HepG2 (cell line): ENCODE measurements around the gene C10orf53. TPM values are rescaled to one million over a fixed set of nuclear protein-coding genes. Genes with fewer than 3 reads are reported as not detected.

ENCODE experiments used
- ATAC-seq: fragments of 200-7000 bp; cut with Tn5 transposase; 3 replicates; pipeline ENCODE4 v1.9.1; 2020; ENCODE audit warnings: mild to moderate bottlenecking, moderate library complexity
- BruUV-seq: library from RNA; stranded (reverse); fragments of 400-500 nt; replicated peaks from 2 replicates; lab custom pipeline; 2021; lab: Mats Ljungman, UMichigan
- CTCF ChIA-PET: fragments of 300-600 bp; formaldehyde crosslinking; extraction: SDS; loops from one replicate; lab custom pipeline; 2021; ENCODE audit warnings: low total read pairs, inconsistent platforms, low intra/inter-chr PET ratio; lab: Yijun Ruan, JAX
- POLR2A ChIA-PET: fragments of 350-600 bp; sonication (Branson Sonifier 250); formaldehyde crosslinking; loops from one replicate; lab custom pipeline; 2020; ENCODE audit warnings: antibody characterized with exemption, inconsistent platforms; lab: Yijun Ruan, JAX
- DNase-seq: peaks from one replicate; pipeline ENCODE4 v3.0.0-alpha.2; 2015; ENCODE audit warnings: low spot score
- FAIRE-seq: peaks from 3 replicates; lab custom pipeline; 2011; peaks lifted over from hg19 to GRCh38; lab: Jason Lieb, UNC
- H2AFZ ChIP-seq: one replicate; pipeline ENCODE4 v1.6.1; 2011; ENCODE audit warnings: low read length, inconsistent platforms
- H3K27ac ChIP-seq: fragments of 300-600 bp; 3 replicates; pipeline ENCODE4 v1.8.0; 2011; ENCODE audit warnings: mixed run types, mild to moderate bottlenecking, mixed read lengths, low read length, inconsistent platforms; ENCODE audit not compliant: insufficient read depth; ENCODE audit errors: extremely low read length
- H3K27me3 ChIP-seq, 2 experiments: fragments of 200-600 bp in 1 of 2; 2 replicates in 1 of 2; 3 replicates in 1 of 2; pipeline versions ENCODE4 v1.6.0 to v1.8.0; 2011; ENCODE audit warnings: low read length in 2 of 2, mild to moderate bottlenecking in 2 of 2, moderate library complexity in 2 of 2, inconsistent platforms in 1 of 2; ENCODE audit not compliant: insufficient read depth in 2 of 2, control insufficient read depth in 1 of 2
- H3K36me3 ChIP-seq, 2 experiments: fragments of 200-600 bp in 1 of 2; replicated peaks in 1 of 2; 2 replicates in 1 of 2; 3 replicates in 1 of 2; pipeline versions ENCODE4 v1.5.1 to v1.8.0; 2011; ENCODE audit warnings: low read length in 2 of 2, inconsistent platforms in 1 of 2; ENCODE audit not compliant: insufficient read depth in 2 of 2, control insufficient read depth in 1 of 2
- H3K4me1 ChIP-seq: 2 replicates; pipeline ENCODE4 v1.5.1; 2012; ENCODE audit warnings: low read length, inconsistent platforms; ENCODE audit not compliant: insufficient read depth
- H3K4me2 ChIP-seq: 2 replicates; pipeline ENCODE4 v1.6.0; 2011; ENCODE audit warnings: low read depth, low read length, inconsistent platforms
- H3K4me3 ChIP-seq, 3 experiments: fragments of 200-600 bp in 1 of 3; sonication (generic), shearing (Covaris generic) in 1 of 3; replicated peaks in 1 of 3; 2 replicates each; pipeline ENCODE4 v1.5.1; 2011 to 2016; ENCODE audit warnings: low read length in 3 of 3, inconsistent platforms in 2 of 3, low read depth in 2 of 3, mild to moderate bottlenecking in 2 of 3, control low read depth in 1 of 3, mixed read lengths in 1 of 3; ENCODE audit not compliant: insufficient read depth in 1 of 3
- H3K79me2 ChIP-seq: one replicate; pipeline ENCODE4 v1.6.1; 2011; ENCODE audit warnings: low read length, inconsistent platforms; ENCODE audit not compliant: insufficient read depth
- H3K9ac ChIP-seq: 2 replicates; pipeline ENCODE4 v1.6.0; 2011; ENCODE audit warnings: mild to moderate bottlenecking, low read depth, low read length, inconsistent platforms; ENCODE audit not compliant: insufficient read depth
- H3K9me3 ChIP-seq: 2 replicates; pipeline ENCODE4 v1.5.1; 2012; ENCODE audit warnings: mild to moderate bottlenecking, low read length
- H4K20me1 ChIP-seq: 2 replicates; pipeline ENCODE4 v1.6.0; 2011; ENCODE audit warnings: inconsistent platforms, mild to moderate bottlenecking, low read length, moderate library complexity; ENCODE audit not compliant: insufficient read depth
- EHMT2 ChIP-seq: fragments of 200-600 bp; sonication (generic); IDR thresholded peaks from 2 replicates; pipeline ENCODE4 v1.7.0; 2017; ENCODE audit warnings: antibody characterized with exemption, low read depth, low read length, borderline replicate concordance
- HCFC1 ChIP-seq: fragments of 150-350 bp; IDR thresholded peaks from 2 replicates; pipeline ENCODE4 v1.6.1; 2014; ENCODE audit warnings: low read depth, low read length
- KAT7 ChIP-seq: IDR thresholded peaks from 2 replicates; pipeline ENCODE4 v1.6.1; 2018; ENCODE audit warnings: borderline replicate concordance, missing compliant biosample characterization
- MEIS2 ChIP-seq: sonication (generic); formaldehyde crosslinking; IDR thresholded peaks from 2 replicates; pipeline ENCODE4 v1.9.0; 2021; ENCODE audit warnings: mild to moderate bottlenecking, missing genetic modification reagents
- SAP130 ChIP-seq: IDR thresholded peaks from 2 replicates; pipeline ENCODE4 v1.6.1; 2016; ENCODE audit warnings: low read depth
- TBX2 ChIP-seq: sonication (generic); formaldehyde crosslinking; IDR thresholded peaks from 2 replicates; pipeline ENCODE4 v1.5.0; 2020; ENCODE audit warnings: missing genetic modification reagents, mild to moderate bottlenecking, borderline replicate concordance
- TEAD3 ChIP-seq: optimal IDR thresholded peaks from 2 replicates; pipeline ENCODE3; 2016; ENCODE audit warnings: borderline replicate concordance
- XRCC5 ChIP-seq: fragments of 200-400 bp; formaldehyde crosslinking; optimal IDR thresholded peaks from 2 replicates; pipeline ENCODE3; 2017; ENCODE audit warnings: mild to moderate bottlenecking, low read length
- ZBTB8A ChIP-seq: sonication (generic); formaldehyde crosslinking; IDR thresholded peaks from 2 replicates; pipeline ENCODE4 v1.4.0; 2020; ENCODE audit warnings: mild to moderate bottlenecking, low read depth, missing genetic modification reagents, borderline replicate concordance
- ZNF101 ChIP-seq: sonication (generic); formaldehyde crosslinking; IDR thresholded peaks from 2 replicates; pipeline ENCODE4 v1.4.0; 2020; ENCODE audit warnings: mild to moderate bottlenecking, low read depth, missing genetic modification reagents, borderline replicate concordance
- ZNF354B ChIP-seq: sonication (generic); formaldehyde crosslinking; IDR thresholded peaks from 2 replicates; pipeline ENCODE4 v1.8.0; 2022; ENCODE audit warnings: mild to moderate bottlenecking, missing genetic modification reagents
- ZNF510 ChIP-seq: sonication (generic); formaldehyde crosslinking; IDR thresholded peaks from 2 replicates; pipeline ENCODE4 v1.4.0; 2020; ENCODE audit warnings: low read depth, mild to moderate bottlenecking, missing genetic modification reagents
- WGBS: methylation state at CpG from one replicate; pipeline ENCODE4 v1.1.6; 2017; ENCODE audit warnings: low lambda C conversion rate; 5-methylcytosine and 5-hydroxymethylcytosine counted together
- in situ Hi-C: cut with HindIII; loops from 2 replicates; pipeline ENCODE4 v1.10.0; 2017; ENCODE audit warnings: low pct_unique_long_range_greater_than_20kb; ENCODE audit not compliant: extremely low pct_ligation_motif_present
- intact Hi-C: fragments of 100-400 bp; cut with micrococcal nuclease; formaldehyde crosslinking; loops from one replicate; pipeline ENCODE4 v1.10.0; 2022; ENCODE audit not compliant: unreplicated experiment
- polyA plus RNA-seq, 8 experiments: library from polyadenylated mRNA; depleted of rRNA in 3 of 8; stranded (reverse) in 7 of 8; unstranded in 1 of 8; fragments of >200 nt; fragmentation: Illumina TruSeq in 4 of 8; extraction: Trizol in 4 of 8; gene quantifications; 2 replicates each; pipeline versions ENCODE4 v1.2.1 to v1.2.3, GENCODE V29; 2011 to 2016; ENCODE audit warnings: low read depth in 4 of 8, missing spikeins in 1 of 8, mixed read lengths in 1 of 8; ENCODE audit not compliant: insufficient read depth in 1 of 8
- total RNA-seq, 5 experiments: library from RNA; depleted of rRNA; stranded (reverse); fragments of >200 nt; fragmentation: Illumina TruSeq; extraction: Trizol; gene quantifications; 2 replicates each; pipeline ENCODE4 v1.2.3, GENCODE V29; 2016; ENCODE audit warnings: low read depth in 1 of 5
- TF ChIP-seq, protein P1 (sequence below): sonication (generic); formaldehyde crosslinking; IDR thresholded peaks from 2 replicates; pipeline ENCODE4 v1.5.0; 2020; ENCODE audit warnings: mild to moderate bottlenecking, missing genetic modification reagents
- TF ChIP-seq, protein P2 (sequence below): sonication (generic); formaldehyde crosslinking; IDR thresholded peaks from 2 replicates; pipeline ENCODE4 v1.4.0; 2020; ENCODE audit warnings: low read depth, mild to moderate bottlenecking, missing genetic modification reagents
- TF ChIP-seq, protein P3 (sequence below): sonication (generic); formaldehyde crosslinking; IDR thresholded peaks from 2 replicates; pipeline ENCODE4 v1.5.0; 2020; ENCODE audit warnings: mild to moderate bottlenecking, missing genetic modification reagents
- TF ChIP-seq, protein P4 (sequence below): sonication (generic); formaldehyde crosslinking; IDR thresholded peaks from 2 replicates; pipeline ENCODE4 v1.4.0; 2020; ENCODE audit warnings: mild to moderate bottlenecking, missing genetic modification reagents
- TF ChIP-seq, protein P5 (sequence below): IDR thresholded peaks from 2 replicates; pipeline ENCODE4 v1.4.0; 2020; ENCODE audit warnings: mild to moderate bottlenecking, missing genetic modification reagents

Gene C10orf53
- total and polyA plus RNA-seq, 2 of the 13 experiments (the other 11 are each of a cell fraction or from before 2014, with no cell fraction given) = not detected

DNA sequence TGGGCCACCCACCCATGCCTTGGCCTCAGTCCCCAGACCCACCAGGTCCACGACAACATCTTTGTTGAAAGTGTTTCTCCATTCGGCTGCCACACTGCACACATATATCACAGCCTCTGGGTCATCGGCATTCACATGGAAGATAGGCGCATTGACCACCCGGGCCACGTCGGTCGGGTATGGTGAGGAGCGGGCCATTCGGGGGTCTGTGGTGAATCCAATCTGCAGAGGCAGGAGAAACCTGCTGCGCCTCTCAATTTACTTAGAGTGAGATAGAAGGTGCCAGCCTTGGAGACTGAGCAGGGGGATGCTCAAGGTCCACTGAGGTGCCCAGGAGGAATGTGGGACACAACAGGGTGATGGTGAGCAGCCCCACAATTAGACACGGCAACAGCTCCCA, 66.3 kb downstream of the C10orf53 start:
- WGBS = 98% methylated on average over 11 of the region's 12 CpGs
- Histone ChIP-seq H3K27me3 (no peaks in the 10 kb centered on the region), H3K36me3 (no peaks in the 10 kb centered on the region; a peak in 1 of 5 replicates), H3K4me3 (no peak overlapping the region), H3K9me3 (no peaks in the 10 kb centered on the region), H2AFZ (no peak overlapping the region), H4K20me1 (no peaks in the 10 kb centered on the region), H3K9ac (no peak overlapping the region), H3K27ac (no peak overlapping the region), H3K4me2 (no peak overlapping the region), H3K79me2 (no peaks in the 10 kb centered on the region), H3K4me1 (peaks cover 9% of the 10 kb centered on the region; the same call in 1 of the 2 replicates)
- no peak for ATAC-seq
- intact Hi-C loops (no loop called here), in situ Hi-C loops (no loop called here)
- no peak for FAIRE-seq
- ChIA-PET CTCF (no interaction called here), POLR2A (no interaction called here)
- no TSS peak for BruUV-seq
- no peak for DNase-seq
- TF ChIP-seq, protein P1, sequence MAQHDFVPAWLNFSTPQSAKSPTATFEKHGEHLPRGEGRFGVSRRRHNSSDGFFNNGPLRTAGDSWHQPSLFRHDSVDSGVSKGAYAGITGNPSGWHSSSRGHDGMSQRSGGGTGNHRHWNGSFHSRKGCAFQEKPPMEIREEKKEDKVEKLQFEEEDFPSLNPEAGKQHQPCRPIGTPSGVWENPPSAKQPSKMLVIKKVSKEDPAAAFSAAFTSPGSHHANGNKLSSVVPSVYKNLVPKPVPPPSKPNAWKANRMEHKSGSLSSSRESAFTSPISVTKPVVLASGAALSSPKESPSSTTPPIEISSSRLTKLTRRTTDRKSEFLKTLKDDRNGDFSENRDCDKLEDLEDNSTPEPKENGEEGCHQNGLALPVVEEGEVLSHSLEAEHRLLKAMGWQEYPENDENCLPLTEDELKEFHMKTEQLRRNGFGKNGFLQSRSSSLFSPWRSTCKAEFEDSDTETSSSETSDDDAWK (CRISPR knock-in tag) = no peak
- TF ChIP-seq, protein P2, sequence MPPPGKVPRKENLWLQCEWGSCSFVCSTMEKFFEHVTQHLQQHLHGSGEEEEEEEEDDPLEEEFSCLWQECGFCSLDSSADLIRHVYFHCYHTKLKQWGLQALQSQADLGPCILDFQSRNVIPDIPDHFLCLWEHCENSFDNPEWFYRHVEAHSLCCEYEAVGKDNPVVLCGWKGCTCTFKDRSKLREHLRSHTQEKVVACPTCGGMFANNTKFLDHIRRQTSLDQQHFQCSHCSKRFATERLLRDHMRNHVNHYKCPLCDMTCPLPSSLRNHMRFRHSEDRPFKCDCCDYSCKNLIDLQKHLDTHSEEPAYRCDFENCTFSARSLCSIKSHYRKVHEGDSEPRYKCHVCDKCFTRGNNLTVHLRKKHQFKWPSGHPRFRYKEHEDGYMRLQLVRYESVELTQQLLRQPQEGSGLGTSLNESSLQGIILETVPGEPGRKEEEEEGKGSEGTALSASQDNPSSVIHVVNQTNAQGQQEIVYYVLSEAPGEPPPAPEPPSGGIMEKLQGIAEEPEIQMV (CRISPR knock-in tag) = no peak
- no peak for TF ChIP-seq EHMT2
- no peak for TF ChIP-seq HCFC1
- no peak for TF ChIP-seq SAP130 (CRISPR knock-in tag)
- no peak for TF ChIP-seq ZBTB8A (CRISPR knock-in tag)
- TF ChIP-seq KAT7 = no peak
- no peak for TF ChIP-seq ZNF354B (CRISPR knock-in tag)
- TF ChIP-seq ZNF510 (CRISPR knock-in tag) = no peak
- TF ChIP-seq, protein P3, sequence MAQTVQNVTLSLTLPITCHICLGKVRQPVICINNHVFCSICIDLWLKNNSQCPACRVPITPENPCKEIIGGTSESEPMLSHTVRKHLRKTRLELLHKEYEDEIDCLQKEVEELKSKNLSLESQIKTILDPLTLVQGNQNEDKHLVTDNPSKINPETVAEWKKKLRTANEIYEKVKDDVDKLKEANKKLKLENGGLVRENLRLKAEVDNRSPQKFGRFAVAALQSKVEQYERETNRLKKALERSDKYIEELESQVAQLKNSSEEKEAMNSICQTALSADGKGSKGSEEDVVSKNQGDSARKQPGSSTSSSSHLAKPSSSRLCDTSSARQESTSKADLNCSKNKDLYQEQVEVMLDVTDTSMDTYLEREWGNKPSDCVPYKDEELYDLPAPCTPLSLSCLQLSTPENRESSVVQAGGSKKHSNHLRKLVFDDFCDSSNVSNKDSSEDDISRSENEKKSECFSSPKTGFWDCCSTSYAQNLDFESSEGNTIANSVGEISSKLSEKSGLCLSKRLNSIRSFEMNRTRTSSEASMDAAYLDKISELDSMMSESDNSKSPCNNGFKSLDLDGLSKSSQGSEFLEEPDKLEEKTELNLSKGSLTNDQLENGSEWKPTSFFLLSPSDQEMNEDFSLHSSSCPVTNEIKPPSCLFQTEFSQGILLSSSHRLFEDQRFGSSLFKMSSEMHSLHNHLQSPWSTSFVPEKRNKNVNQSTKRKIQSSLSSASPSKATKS (CRISPR knock-in tag) = no peak
- no peak for TF ChIP-seq TBX2
- no peak for TF ChIP-seq XRCC5
- TF ChIP-seq, protein P4, sequence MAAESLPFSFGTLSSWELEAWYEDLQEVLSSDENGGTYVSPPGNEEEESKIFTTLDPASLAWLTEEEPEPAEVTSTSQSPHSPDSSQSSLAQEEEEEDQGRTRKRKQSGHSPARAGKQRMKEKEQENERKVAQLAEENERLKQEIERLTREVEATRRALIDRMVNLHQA (CRISPR knock-in tag) = no peak
- no peak for TF ChIP-seq ZNF101
- no peak for TF ChIP-seq MEIS2 (CRISPR knock-in tag)
- no peak for TF ChIP-seq TEAD3 (CRISPR knock-in tag)
- TF ChIP-seq, protein P5, sequence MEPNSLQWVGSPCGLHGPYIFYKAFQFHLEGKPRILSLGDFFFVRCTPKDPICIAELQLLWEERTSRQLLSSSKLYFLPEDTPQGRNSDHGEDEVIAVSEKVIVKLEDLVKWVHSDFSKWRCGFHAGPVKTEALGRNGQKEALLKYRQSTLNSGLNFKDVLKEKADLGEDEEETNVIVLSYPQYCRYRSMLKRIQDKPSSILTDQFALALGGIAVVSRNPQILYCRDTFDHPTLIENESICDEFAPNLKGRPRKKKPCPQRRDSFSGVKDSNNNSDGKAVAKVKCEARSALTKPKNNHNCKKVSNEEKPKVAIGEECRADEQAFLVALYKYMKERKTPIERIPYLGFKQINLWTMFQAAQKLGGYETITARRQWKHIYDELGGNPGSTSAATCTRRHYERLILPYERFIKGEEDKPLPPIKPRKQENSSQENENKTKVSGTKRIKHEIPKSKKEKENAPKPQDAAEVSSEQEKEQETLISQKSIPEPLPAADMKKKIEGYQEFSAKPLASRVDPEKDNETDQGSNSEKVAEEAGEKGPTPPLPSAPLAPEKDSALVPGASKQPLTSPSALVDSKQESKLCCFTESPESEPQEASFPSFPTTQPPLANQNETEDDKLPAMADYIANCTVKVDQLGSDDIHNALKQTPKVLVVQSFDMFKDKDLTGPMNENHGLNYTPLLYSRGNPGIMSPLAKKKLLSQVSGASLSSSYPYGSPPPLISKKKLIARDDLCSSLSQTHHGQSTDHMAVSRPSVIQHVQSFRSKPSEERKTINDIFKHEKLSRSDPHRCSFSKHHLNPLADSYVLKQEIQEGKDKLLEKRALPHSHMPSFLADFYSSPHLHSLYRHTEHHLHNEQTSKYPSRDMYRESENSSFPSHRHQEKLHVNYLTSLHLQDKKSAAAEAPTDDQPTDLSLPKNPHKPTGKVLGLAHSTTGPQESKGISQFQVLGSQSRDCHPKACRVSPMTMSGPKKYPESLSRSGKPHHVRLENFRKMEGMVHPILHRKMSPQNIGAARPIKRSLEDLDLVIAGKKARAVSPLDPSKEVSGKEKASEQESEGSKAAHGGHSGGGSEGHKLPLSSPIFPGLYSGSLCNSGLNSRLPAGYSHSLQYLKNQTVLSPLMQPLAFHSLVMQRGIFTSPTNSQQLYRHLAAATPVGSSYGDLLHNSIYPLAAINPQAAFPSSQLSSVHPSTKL = no peak
